GM10248 (cell line): ENCODE results near the gene GNG2.

ENCODE experiments used
- CTCF ChIA-PET: fragments of 300-600 bp; sonication (Branson Sonifier 250); formaldehyde crosslinking; extraction: SDS; loops from one replicate; lab custom pipeline; 2021; ENCODE audit warnings: antibody characterized with exemption; lab: Yijun Ruan, JAX
- POLR2A ChIA-PET: fragments of 350-650 bp; sonication (Branson Sonifier 250); formaldehyde crosslinking; extraction: SDS; loops from one replicate; lab custom pipeline; 2020; ENCODE audit warnings: antibody characterized with exemption; lab: Yijun Ruan, JAX
- DNase-seq: peaks from one replicate; pipeline ENCODE4 v3.0.0; 2012; ENCODE audit errors: extremely low spot score
- CTCF ChIP-seq: IDR thresholded peaks from 2 replicates; pipeline ENCODE4 v1.5.1; 2012; ENCODE audit warnings: mild to moderate bottlenecking, low read depth; ENCODE audit errors: extremely low read depth, missing control alignments, control extremely low read depth

Gene GNG2

DNA sequence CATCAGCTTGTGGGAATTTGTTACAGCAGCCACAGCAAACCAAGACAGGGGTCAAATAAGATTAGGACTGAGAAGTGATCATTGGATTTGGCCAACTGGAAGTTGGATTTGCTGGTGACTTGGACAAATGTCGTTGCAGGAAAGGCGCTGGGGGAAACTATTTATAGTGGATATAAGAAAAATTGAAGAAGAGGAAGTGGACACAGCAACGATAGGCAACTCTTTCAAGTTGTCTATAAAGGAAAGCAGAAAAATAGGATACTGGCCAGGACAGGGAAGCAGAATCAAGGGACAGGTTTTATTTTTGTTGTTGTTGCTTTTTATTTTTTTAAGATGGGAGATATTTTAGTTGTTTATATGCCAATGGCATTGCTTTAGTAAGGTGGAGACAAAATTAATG is 72.8 kb downstream of the GNG2 start:
- no peak for TF ChIP-seq CTCF
- CTCF ChIA-PET, result no interaction called here
- POLR2A ChIA-PET, result no interaction called here
- DNase-seq, result no peak

GRCh38 chr14:51938137-51938536 is 77.7 kb downstream of the GNG2 start:
- no peak for DNase-seq

DNA sequence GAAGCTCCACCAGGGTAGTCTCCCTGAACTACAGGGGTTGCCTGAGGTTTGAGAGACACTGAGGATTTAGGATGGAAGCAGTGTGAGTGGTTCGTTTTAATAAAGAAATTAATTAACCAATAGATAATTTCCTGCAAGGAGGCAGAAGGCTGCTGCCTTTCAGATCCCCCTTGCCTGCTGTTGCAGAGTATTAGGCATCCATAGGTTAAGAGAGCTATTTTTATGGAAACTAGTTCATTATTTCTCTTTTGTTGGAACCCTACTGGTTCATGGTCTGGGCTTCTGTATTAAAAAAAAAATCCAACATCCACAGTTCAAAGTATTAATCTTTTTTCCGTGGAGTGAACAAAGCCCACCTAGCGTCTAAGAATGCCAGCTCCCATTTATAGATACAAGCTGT is 78.4 kb downstream of the GNG2 start:
- ChIA-PET CTCF (interaction anchor here (0.7 to 1.9 kb wide), 7 partner anchors 10 to 737 kb away, joined by 3 to 6 read pairs (median 4); no protein-coding TSS in a partner anchor), POLR2A (no interaction called here)
- no peak for DNase-seq
- no peak for TF ChIP-seq CTCF

More at GRCh38 chr14:51938137-51938536, 77.7 kb downstream of the GNG2 start:
- no peak for TF ChIP-seq CTCF
- POLR2A ChIA-PET, result no interaction called here
- CTCF ChIA-PET, result interaction anchor here (1.4 to 1.9 kb wide), 5 partner anchors 14 to 736 kb away, joined by 3 to 6 read pairs (median 4); no protein-coding TSS in a partner anchor

GRCh38 chr14:51939226-51939625 is 78.8 kb downstream of the GNG2 start:
- no peak for DNase-seq
- TF ChIP-seq CTCF, result no peak
- ChIA-PET CTCF (interaction anchor here (0.7 to 1.9 kb wide), 7 partner anchors 10 to 737 kb away, joined by 3 to 6 read pairs (median 4); no protein-coding TSS in a partner anchor), POLR2A (interaction anchor here (0.5 kb wide), 1 partner anchor 740 kb away, joined by 3 read pairs; no protein-coding TSS in a partner anchor)

DNA sequence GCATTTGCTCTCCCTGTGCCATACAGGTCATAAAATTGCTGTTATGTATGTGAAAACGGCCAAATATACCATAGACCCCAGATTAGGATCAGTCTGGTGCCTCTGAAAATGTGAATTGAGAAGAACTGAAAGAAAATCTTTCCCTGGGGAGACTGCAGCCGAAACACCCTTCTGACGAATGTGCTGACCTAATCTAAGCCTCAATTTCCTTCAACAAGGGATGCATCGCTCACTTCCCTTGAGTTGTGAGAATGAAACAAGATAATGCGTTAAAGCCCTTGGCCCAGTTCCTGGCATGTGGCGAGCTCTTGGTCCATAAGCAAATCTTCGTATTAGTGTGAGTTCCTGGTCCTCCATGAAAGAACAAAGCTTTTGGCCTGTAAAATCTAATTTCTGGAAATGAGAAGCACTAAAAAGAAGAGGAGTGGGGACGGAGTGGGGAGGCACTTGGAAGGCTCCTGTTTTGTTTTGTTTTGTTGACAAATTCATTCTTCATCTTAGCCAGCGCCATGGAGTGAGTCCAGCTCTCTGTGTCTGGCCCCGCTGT is 79.4 kb downstream of the GNG2 start:
- ChIA-PET CTCF (interaction anchor here (0.7 to 1.9 kb wide), 5 partner anchors 11 to 738 kb away, joined by 3 to 5 read pairs (median 4); no protein-coding TSS in a partner anchor), POLR2A (interaction anchor here (0.5 kb wide), 1 partner anchor 739 kb away, joined by 3 read pairs; no protein-coding TSS in a partner anchor)
- no peak for DNase-seq
- no peak for TF ChIP-seq CTCF

- no peak for DNase-seq
- CTCF ChIA-PET, result no interaction called here
- POLR2A ChIA-PET, result interaction anchor here (0.6 kb wide), 1 partner anchor 69 kb away, joined by 4 read pairs; no protein-coding TSS in a partner anchor
These were observed 82.6 kb downstream of the GNG2 start for GRCh38 chr14:51942971-51943370.

More at GRCh38 chr14:51942971-51943370, 82.6 kb downstream of the GNG2 start:
- no peak for TF ChIP-seq CTCF
